Measurements from ENCODE around the gene NCKAP5.

Gene NCKAP5

GRCh38 chr2:133315280-133315679 lies 253.0 kb downstream of the NCKAP5 start:
- no peak for DNase-seq

- no peak for DNase-seq
These were observed 253.5 kb downstream of the NCKAP5 start for GRCh38 chr2:133314795-133315194.

GRCh38 chr2:133312038-133312729 lies 256.1 kb downstream of the NCKAP5 start:
- no peak for DNase-seq

- DNase-seq = no peak
These were observed 262.0 kb downstream of the NCKAP5 start for GRCh38 chr2:133306236-133306635.

- no peak for DNase-seq
These were observed 263.9 kb downstream of the NCKAP5 start for GRCh38 chr2:133304344-133304743.

- no peak for DNase-seq
These were observed 265.1 kb downstream of the NCKAP5 start for GRCh38 chr2:133303150-133303549.

GRCh38 chr2:133296401-133296800 lies 271.9 kb downstream of the NCKAP5 start:
- DNase-seq = no peak

- DNase-seq = no peak
These were observed 274.5 kb downstream of the NCKAP5 start for GRCh38 chr2:133293544-133294353.

GRCh38 chr2:133292259-133292658 lies 276.0 kb downstream of the NCKAP5 start:
- DNase-seq = no peak

GRCh38 chr2:133287709-133288108 lies 280.6 kb downstream of the NCKAP5 start:
- DNase-seq = no peak

GRCh38 chr2:133286326-133286922 lies 281.8 kb downstream of the NCKAP5 start:
- no peak for DNase-seq

GRCh38 chr2:133273031-133273430 lies 295.2 kb downstream of the NCKAP5 start:
- DNase-seq = no peak

GRCh38 chr2:133271105-133271504 lies 297.2 kb downstream of the NCKAP5 start:
- no peak for DNase-seq

GRCh38 chr2:133270550-133270949 lies 297.7 kb downstream of the NCKAP5 start:
- DNase-seq = no peak

GRCh38 chr2:133266926-133267590 lies 301.2 kb downstream of the NCKAP5 start:
- no peak for DNase-seq

GRCh38 chr2:133266041-133266925 lies 302.0 kb downstream of the NCKAP5 start:
- no peak for DNase-seq

GRCh38 chr2:133265432-133265949 lies 302.8 kb downstream of the NCKAP5 start:
- DNase-seq = no peak

GRCh38 chr2:133264989-133265401 lies 303.3 kb downstream of the NCKAP5 start:
- no peak for DNase-seq

GRCh38 chr2:133262893-133263292 lies 305.4 kb downstream of the NCKAP5 start:
- DNase-seq = no peak

- DNase-seq = no peak
These were observed 312.9 kb downstream of the NCKAP5 start for GRCh38 chr2:133255360-133255759.

GRCh38 chr2:133253793-133254192 lies 314.5 kb downstream of the NCKAP5 start:
- no peak for DNase-seq

- no peak for DNase-seq
These were observed 315.4 kb downstream of the NCKAP5 start for GRCh38 chr2:133252780-133253355.

Measured in activated CD4-positive, alpha-beta T cell treated with anti-CD3 and anti-CD28 coated beads for 48 hours (primary cell).